Caki2 (cell line): ENCODE results near the gene PHACTR3. TPM values are rescaled to one million over a fixed set of nuclear protein-coding genes. Genes with fewer than 3 reads are reported as not detected.

Experiments used
- DNase-seq: peaks from one replicate; pipeline ENCODE4 v3.0.0-alpha.2; 2015; ENCODE audit warnings: low read depth
- in situ Hi-C: cut with HindIII; loops from 2 replicates; pipeline ENCODE4 v1.10.0; 2016; ENCODE audit warnings: low sequenced_read_pairs, low pct_unique_long_range_greater_than_20kb, mixed read lengths
- total RNA-seq: library from RNA; depleted of rRNA; stranded (reverse); fragments of >200 nt; shearing (Covaris generic); gene quantifications from 2 replicates; pipeline ENCODE4 v1.2.3, GENCODE V29; 2014; ENCODE audit warnings: low replicate concordance

PHACTR3 gene
- total RNA-seq, 1 experiment from 2014 or later: not detected

DNA sequence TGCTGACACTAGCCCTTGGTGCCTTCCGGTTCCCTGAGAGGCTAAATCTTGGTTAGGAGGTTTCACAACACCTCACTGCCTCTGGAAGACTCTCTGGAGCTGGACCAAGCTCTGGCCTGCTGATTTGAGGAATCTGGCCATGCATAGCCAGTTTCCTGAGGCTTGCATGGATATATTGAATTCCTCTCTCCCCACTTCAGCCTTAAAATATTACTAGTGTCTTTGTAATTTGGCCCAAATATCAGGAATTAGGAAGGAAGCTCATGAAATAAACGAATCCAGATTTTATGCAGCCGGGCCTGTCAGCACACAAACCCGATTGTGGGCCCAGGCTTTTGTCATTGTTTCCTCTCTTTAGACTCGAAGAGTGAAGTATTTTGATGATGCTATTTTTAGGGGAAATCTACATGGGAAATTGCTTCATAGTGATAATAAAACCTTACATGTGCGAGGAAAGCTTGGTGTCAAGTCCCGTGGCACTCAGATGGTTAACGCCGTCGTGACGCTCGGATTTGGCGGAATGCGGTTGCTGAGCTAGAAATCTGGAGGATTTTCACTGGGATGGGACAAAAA lies 144.4 kb downstream of the PHACTR3 start:
- DNase-seq: no peak
- in situ Hi-C loops: no loop called here

DNA sequence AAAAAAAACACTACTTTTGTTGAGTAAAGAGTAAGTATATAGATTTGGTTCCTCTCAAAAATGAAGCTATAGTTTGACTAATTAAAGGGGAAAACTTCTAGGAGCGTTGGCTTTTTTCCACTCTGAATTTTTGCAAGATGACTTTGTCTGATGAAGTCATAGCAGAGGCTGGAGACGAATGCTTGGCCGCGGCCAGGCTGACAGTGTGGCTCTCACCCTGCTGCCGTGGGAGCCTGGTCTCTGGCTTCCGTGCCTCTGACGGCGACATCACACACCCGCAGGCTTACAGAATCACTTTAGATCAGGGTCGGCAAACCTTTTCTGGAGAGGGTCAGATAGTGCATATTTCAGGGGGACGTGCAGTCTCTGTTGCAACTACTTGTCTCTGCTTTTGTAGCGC lies 145.0 kb downstream of the PHACTR3 start:
- no peak for DNase-seq
- in situ Hi-C loops: no loop called here

- in situ Hi-C loops: no loop called here
- DNase-seq: no peak
Observed at GRCh38 chr20:59750209-59750840, 146.0 kb downstream of the PHACTR3 start.

DNA sequence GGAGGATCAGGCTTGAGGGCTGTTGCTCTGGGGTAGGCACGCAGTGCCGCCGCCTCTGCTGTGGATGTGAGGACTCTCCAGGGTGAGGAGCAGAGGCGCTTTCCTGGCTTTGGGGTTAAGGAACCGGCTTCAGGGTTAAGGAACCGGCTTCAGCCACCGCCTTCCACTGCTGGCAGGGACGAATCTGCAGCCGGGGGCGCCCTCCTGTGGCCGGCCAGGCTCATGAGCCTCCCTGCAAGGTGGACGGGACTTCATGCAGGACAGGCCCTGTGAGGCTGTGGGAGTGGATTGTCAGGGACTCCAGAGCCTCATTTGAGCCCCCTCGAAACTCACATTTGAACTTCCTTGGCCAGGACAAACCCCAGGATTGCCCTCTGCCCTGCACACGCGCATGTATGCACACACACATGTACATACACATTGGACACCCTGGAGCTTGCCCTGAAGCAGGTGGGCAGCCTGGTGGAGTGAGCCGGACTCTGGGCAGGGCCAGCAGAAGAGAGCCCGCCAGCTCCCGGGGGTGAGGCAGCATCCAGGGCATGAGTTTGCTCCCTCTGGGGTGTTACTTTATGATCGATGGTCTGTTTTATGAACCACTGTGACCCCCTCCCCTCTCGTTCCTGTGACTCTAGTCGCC lies 146.9 kb downstream of the PHACTR3 start:
- DNase-seq: peak; percentile 45
- in situ Hi-C loops: no loop called here

GRCh38 chr20:59752101-59752586 lies 147.8 kb downstream of the PHACTR3 start:
- in situ Hi-C loops: no loop called here

GRCh38 chr20:59752704-59753460 lies 148.5 kb downstream of the PHACTR3 start:
- in situ Hi-C loops: no loop called here
- no peak for DNase-seq

More at GRCh38 chr20:59752101-59752586, 147.8 kb downstream of the PHACTR3 start:
- no peak for DNase-seq

DNA sequence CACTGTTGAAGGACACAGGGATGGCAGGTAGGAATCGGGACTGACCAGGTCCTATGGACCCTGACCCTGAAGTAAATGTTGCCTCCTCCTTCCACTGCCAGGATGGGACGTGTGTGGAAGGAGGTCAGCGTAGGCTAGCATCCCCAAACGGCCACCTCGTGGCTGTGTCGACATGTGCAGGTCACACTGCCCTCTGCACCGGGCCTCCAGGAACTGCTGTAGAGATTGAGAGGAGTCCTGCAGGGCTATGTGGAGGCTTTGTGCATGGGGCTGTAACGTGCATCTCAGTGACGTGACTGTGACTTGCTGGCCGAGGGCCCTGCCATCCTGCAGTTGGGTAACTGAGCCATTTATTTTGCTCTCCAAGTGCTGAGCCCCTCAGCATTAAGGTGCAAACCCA lies 149.5 kb downstream of the PHACTR3 start:
- DNase-seq: no peak
- in situ Hi-C loops: no loop called here

- no peak for DNase-seq
- in situ Hi-C loops: no loop called here
Observed at GRCh38 chr20:59754551-59754950, 150.2 kb downstream of the PHACTR3 start.

DNA sequence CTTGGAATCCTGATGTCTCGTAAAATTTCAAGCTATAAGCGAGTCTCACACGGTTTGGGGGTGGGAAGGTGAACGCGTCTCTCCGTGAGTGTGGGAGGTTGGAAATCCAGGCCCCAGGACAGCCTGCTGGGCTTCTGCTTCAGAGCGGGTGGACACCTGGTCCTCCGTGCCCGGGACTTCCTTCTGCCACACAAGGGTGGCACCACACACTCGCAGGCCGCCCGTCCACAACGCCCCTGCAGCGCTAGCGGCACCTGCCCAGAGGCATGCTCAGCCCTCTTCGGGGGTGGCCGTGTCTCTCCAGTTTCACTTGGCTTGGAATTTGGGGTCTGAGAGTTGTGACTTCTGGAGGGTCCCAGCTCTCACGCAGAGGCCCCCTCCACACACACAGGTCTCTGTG lies 151.9 kb downstream of the PHACTR3 start:
- in situ Hi-C loops: no loop called here
- no peak for DNase-seq

DNA sequence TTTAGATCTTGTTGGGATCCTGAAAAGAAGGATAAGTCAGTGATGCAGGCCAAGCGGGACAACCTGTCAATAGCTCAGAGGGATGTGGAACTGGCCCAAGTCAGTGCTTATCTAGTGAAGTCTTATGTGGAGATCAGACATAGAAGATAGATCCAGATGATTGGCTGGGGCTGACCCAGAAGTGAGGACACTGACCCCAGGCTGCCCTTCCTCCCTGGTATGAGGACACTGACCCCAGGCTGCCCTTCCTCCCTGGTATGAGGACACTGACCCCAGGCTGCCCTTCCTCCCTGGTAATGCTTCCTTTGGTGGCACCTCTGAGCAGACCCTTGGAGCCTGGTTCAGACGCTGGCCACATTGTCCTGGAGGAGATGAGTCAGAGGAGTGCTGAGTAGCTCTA lies 159.7 kb downstream of the PHACTR3 start:
- no peak for DNase-seq
- in situ Hi-C loops: no loop called here

- peak; percentile 34 for DNase-seq
- in situ Hi-C loops: no loop called here
Observed at GRCh38 chr20:59765599-59766177, 161.3 kb downstream of the PHACTR3 start.

GRCh38 chr20:59767656-59768055 lies 163.3 kb downstream of the PHACTR3 start:
- DNase-seq: no peak
- in situ Hi-C loops: no loop called here

DNA sequence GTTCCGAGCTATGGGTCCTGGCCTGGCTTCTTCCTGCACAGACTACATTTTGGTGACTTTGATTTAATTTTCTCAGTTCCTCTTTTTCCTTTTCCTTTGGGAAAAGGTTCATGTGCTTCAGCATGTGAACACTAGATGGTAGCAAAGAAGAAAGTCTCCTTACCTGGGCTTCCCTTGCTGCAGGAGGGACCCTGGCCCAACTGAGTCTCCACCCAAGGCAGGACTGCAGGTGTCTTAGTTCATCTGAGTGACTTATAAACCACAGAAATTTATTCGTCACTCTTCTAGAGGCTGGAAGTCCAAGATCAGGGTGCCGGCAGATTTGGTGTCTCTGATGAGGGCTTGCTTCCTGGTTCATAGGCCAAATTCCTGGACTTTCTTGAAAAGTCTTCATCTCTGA lies 165.9 kb downstream of the PHACTR3 start:
- DNase-seq: peak; percentile 12
- in situ Hi-C loops: no loop called here

GRCh38 chr20:59770851-59771250 lies 166.5 kb downstream of the PHACTR3 start:
- DNase-seq: no peak
- in situ Hi-C loops: no loop called here

- in situ Hi-C loops: no loop called here
- DNase-seq: no peak
Observed at GRCh38 chr20:59771506-59772372, 167.4 kb downstream of the PHACTR3 start.

DNA sequence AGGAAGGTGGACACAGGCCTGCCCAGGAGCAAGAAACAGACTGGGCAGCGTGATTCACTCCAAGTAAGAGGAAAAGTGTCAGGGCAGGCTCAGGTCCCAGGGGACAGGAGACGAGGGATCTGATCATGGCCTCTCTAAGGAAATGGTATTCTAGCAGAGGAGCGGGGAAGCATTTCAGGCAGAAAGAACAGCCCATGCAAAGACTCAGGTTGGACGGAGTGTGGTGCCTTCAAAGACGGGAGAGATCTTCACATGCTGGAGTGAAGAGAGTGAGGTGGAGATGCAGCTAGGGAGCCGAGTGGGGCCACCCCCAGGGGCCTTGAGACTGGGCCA lies 168.0 kb downstream of the PHACTR3 start:
- in situ Hi-C loops: no loop called here
- no peak for DNase-seq

DNA sequence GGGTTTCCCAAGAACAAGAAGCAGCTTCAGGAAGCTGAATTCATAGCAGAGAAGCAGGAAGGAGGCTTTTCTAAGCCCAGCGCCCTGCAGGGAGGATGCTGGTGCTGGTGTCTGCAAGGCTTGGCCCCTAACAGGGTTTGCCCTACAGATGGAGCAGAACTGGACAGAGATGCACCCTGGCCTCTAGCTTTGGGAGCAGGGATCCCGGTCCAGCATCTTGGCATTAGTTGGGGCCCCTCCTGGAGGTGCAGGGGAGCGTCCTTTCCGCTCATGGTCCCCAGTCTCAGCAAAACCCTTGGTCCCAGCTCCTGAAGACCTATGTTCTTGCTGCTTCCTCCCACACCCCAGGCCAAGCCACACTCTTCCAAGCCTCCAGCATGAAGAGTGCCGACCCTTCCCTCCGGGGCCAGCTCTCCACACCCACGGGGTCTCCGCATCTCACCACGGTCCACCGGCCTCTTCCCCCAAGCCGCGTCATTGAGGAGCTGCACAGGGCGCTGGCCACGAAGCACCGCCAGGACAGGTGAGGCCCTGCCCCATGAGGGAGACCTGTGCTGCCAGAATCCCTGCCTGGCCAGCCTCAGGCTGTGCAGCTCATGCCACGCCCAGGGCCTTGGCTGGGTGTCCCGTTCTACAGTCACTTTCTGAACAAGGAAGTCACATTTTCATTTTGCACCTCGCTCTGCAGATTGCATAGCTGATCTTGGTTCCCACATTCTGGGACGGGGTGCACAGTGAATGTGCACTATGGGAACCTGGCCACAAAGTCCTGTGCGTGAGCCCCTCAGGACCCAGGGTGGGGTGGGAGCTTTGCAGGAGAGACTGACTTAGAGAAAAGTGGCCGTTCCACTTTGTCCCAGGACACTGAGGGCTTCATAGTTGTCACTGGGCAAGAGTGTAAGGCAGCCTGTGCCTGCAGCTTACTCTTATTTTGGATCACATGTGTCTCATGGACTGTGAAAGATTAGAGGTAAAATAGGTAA lies 168.9 kb downstream of the PHACTR3 start:
- in situ Hi-C loops: no loop called here

More for the DNA sequence above, 168.9 kb downstream of the PHACTR3 start:
- no peak for DNase-seq
